ENCODE results near the gene TNIP1. TPM values are rescaled to one million over a fixed set of nuclear protein-coding genes. Genes with fewer than 3 reads are reported as not detected.

The TNIP1 gene
- total RNA-seq, 1 experiment from 2014 or later: 106 TPM

DNA sequence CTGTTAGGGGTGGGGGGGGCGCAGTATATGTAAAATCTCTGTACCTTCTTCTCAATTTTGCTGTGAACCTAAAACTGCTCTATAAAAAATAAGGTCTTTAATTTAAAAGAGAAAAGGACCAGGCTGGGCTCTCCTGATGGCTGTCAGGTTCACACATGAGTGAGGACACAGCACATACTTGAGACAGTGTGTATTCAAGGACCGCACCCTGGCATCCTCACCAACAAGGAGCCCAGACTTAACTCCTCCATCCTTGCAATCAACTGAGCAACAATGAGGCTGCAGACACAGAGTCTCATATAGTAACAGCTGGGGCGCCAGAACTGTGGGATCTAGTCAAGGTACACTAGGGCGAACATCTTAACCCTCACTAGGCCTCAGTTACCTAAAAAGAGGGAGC, 9.8 kb downstream of the TNIP1 start:
- peaks cover 44% of the 10 kb centered on the region for H3K36me3 ChIP-seq (ENCODE audit: insufficient read depth, low read length)
- H3K79me2 ChIP-seq (ENCODE audit: low read length): peaks cover 100% of the 10 kb centered on the region
- H3K9me2 ChIP-seq (replicated peaks; ENCODE audit: insufficient read depth, low read length): no peaks in the 10 kb centered on the region
- peak overlapping the region; percentile 96 for H3K27ac ChIP-seq (ENCODE audit: low read length)
- H3K9me3 ChIP-seq (ENCODE audit: low read length): no peaks in the 10 kb centered on the region
- no peak for DNase-seq
- H3K4me2 ChIP-seq (ENCODE audit: low read depth, low read length, poor library complexity, severe bottlenecking): peak overlapping the region; percentile 55
- H3K27me3 ChIP-seq (ENCODE audit: low read length): no peaks in the 10 kb centered on the region
- H3K9ac ChIP-seq (ENCODE audit: low read length): peak overlapping the region; percentile 23
- H3K4me3 ChIP-seq (ENCODE audit: low read length): no peak overlapping the region
- no peak overlapping the region for H2AFZ ChIP-seq (ENCODE audit: low read length)
- peaks cover 67% of the 10 kb centered on the region for H3K4me1 ChIP-seq (ENCODE audit: low read length)
- peaks cover 42% of the 10 kb centered on the region; the same call in 1 of the 2 replicates for H4K20me1 ChIP-seq (ENCODE audit: insufficient read depth, low read depth, low read length)

- Histone ChIP-seq H3K79me2 (ENCODE audit: low read length) (peaks cover 100% of the 10 kb centered on the region), H3K9me2 (replicated peaks; ENCODE audit: insufficient read depth, low read length) (no peaks in the 10 kb centered on the region), H3K4me2 (ENCODE audit: low read depth, low read length, poor library complexity, severe bottlenecking) (peak overlapping the region; percentile 55), H2AFZ (ENCODE audit: low read length) (no peak overlapping the region), H4K20me1 (ENCODE audit: insufficient read depth, low read depth, low read length) (peaks cover 42% of the 10 kb centered on the region; the same call in 1 of the 2 replicates), H3K27ac (ENCODE audit: low read length) (peak overlapping the region; percentile 96), H3K4me3 (ENCODE audit: low read length) (no peak overlapping the region), H3K4me1 (ENCODE audit: low read length) (peaks cover 73% of the 10 kb centered on the region), H3K9ac (ENCODE audit: low read length) (peak overlapping the region; percentile 23; the same call in 1 of the 2 replicates), H3K27me3 (ENCODE audit: low read length) (no peaks in the 10 kb centered on the region), H3K36me3 (ENCODE audit: insufficient read depth, low read length) (peaks cover 38% of the 10 kb centered on the region), H3K9me3 (ENCODE audit: low read length) (no peaks in the 10 kb centered on the region)
- DNase-seq: no peak
These were observed 10.4 kb downstream of the TNIP1 start for GRCh38 chr5:151070449-151070848.

GRCh38 chr5:151068433-151069197, 12.2 kb downstream of the TNIP1 start:
- Histone ChIP-seq H3K79me2 (ENCODE audit: low read length) (peaks cover 97% of the 10 kb centered on the region), H3K36me3 (ENCODE audit: insufficient read depth, low read length) (peaks cover 26% of the 10 kb centered on the region), H3K4me3 (ENCODE audit: low read length) (peak overlapping the region; percentile 36), H3K9me2 (replicated peaks; ENCODE audit: insufficient read depth, low read length) (no peaks in the 10 kb centered on the region), H3K27me3 (ENCODE audit: low read length) (no peaks in the 10 kb centered on the region), H3K27ac (ENCODE audit: low read length) (peak overlapping the region; percentile 96), H3K4me2 (ENCODE audit: low read depth, low read length, poor library complexity, severe bottlenecking) (peak overlapping the region; percentile 55), H3K9me3 (ENCODE audit: low read length) (no peaks in the 10 kb centered on the region), H3K9ac (ENCODE audit: low read length) (peak overlapping the region; percentile 40), H4K20me1 (ENCODE audit: insufficient read depth, low read depth, low read length) (peaks cover 37% of the 10 kb centered on the region; the same call in 1 of the 2 replicates), H2AFZ (ENCODE audit: low read length) (no peak overlapping the region), H3K4me1 (ENCODE audit: low read length) (peaks cover 92% of the 10 kb centered on the region)
- peak; percentile 76 for DNase-seq

- H3K36me3 ChIP-seq (ENCODE audit: insufficient read depth, low read length): peaks cover 21% of the 10 kb centered on the region
These were observed 13.0 kb downstream of the TNIP1 start for GRCh38 chr5:151067632-151068432.

GRCh38 chr5:151066920-151067319, 13.9 kb downstream of the TNIP1 start:
- Histone ChIP-seq H4K20me1 (ENCODE audit: insufficient read depth, low read depth, low read length) (peaks cover 27% of the 10 kb centered on the region; the same call in 1 of the 2 replicates), H3K9ac (ENCODE audit: low read length) (peak overlapping the region; percentile 3; the same call in 1 of the 2 replicates), H3K9me3 (ENCODE audit: low read length) (no peaks in the 10 kb centered on the region), H3K4me2 (ENCODE audit: low read depth, low read length, poor library complexity, severe bottlenecking) (peak overlapping the region; percentile 30), H3K4me3 (ENCODE audit: low read length) (no peak overlapping the region), H3K27ac (ENCODE audit: low read length) (peak overlapping the region; percentile 96), H3K27me3 (ENCODE audit: low read length) (no peaks in the 10 kb centered on the region), H3K9me2 (replicated peaks; ENCODE audit: insufficient read depth, low read length) (no peaks in the 10 kb centered on the region), H3K79me2 (ENCODE audit: low read length) (peaks cover 80% of the 10 kb centered on the region), H3K4me1 (ENCODE audit: low read length) (peaks cover 100% of the 10 kb centered on the region), H3K36me3 (ENCODE audit: insufficient read depth, low read length) (peaks cover 23% of the 10 kb centered on the region), H2AFZ (ENCODE audit: low read length) (no peak overlapping the region)
- DNase-seq: no peak

More at GRCh38 chr5:151067632-151068432, 13.0 kb downstream of the TNIP1 start:
- Histone ChIP-seq H3K27ac (ENCODE audit: low read length) (peak overlapping the region; percentile 96), H3K9ac (ENCODE audit: low read length) (peak overlapping the region; percentile 40; the same call in 1 of the 2 replicates), H4K20me1 (ENCODE audit: insufficient read depth, low read depth, low read length) (peaks cover 36% of the 10 kb centered on the region; the same call in 1 of the 2 replicates), H3K79me2 (ENCODE audit: low read length) (peaks cover 89% of the 10 kb centered on the region), H3K4me2 (ENCODE audit: low read depth, low read length, poor library complexity, severe bottlenecking) (peak overlapping the region; percentile 55), H3K4me1 (ENCODE audit: low read length) (peaks cover 99% of the 10 kb centered on the region), H3K4me3 (ENCODE audit: low read length) (no peak overlapping the region), H3K9me2 (replicated peaks; ENCODE audit: insufficient read depth, low read length) (no peaks in the 10 kb centered on the region), H2AFZ (ENCODE audit: low read length) (no peak overlapping the region), H3K27me3 (ENCODE audit: low read length) (no peaks in the 10 kb centered on the region), H3K9me3 (ENCODE audit: low read length) (no peaks in the 10 kb centered on the region)
- DNase-seq: no peak

- Histone ChIP-seq H3K27me3 (ENCODE audit: low read length) (no peaks in the 10 kb centered on the region), H4K20me1 (ENCODE audit: insufficient read depth, low read depth, low read length) (peaks cover 22% of the 10 kb centered on the region; the same call in 1 of the 2 replicates), H3K36me3 (ENCODE audit: insufficient read depth, low read length) (peaks cover 34% of the 10 kb centered on the region), H3K9me3 (ENCODE audit: low read length) (no peaks in the 10 kb centered on the region), H3K27ac (ENCODE audit: low read length) (peak overlapping the region; percentile 96), H2AFZ (ENCODE audit: low read length) (no peak overlapping the region), H3K4me2 (ENCODE audit: low read depth, low read length, poor library complexity, severe bottlenecking) (peak overlapping the region; percentile 30), H3K79me2 (ENCODE audit: low read length) (peaks cover 67% of the 10 kb centered on the region), H3K4me1 (ENCODE audit: low read length) (peaks cover 100% of the 10 kb centered on the region), H3K4me3 (ENCODE audit: low read length) (no peak overlapping the region), H3K9ac (ENCODE audit: low read length) (peak overlapping the region; percentile 3; the same call in 1 of the 2 replicates), H3K9me2 (replicated peaks; ENCODE audit: insufficient read depth, low read length) (no peaks in the 10 kb centered on the region)
- no peak for DNase-seq
These were observed 15.2 kb downstream of the TNIP1 start for GRCh38 chr5:151065609-151066008.

DNA sequence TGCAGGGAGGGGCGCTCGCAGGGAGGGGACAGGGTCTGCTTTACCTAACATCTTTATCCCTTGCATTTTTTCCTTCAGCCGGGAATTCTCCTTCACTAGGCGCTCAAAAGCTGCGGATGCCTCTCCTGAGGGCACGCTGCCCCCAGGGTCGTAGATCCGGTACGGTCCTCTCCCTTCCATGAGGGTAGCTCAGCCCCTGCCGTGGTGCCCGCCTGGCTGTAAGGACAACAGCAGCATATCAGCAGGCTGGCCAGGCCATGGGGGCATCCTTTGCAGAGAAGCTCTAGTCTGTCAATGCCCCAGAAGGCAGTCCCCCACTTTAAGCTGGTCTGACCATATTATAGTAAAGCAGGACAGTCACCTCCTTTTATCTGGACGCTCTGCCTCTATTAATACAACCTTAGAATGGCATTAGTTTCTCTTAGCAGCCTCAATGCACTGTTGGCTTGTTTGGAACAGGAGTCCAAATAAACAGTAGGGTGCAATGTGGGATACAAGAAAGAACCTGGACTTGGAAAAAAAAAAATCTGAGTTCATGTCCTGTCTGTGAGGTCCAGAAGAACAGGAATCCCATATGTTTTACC, 15.8 kb downstream of the TNIP1 start:
- H3K4me1 ChIP-seq (ENCODE audit: low read length): peaks cover 100% of the 10 kb centered on the region
- no peak for DNase-seq
- H4K20me1 ChIP-seq (ENCODE audit: insufficient read depth, low read depth, low read length): peaks cover 18% of the 10 kb centered on the region; the same call in 1 of the 2 replicates
- no peak overlapping the region for H2AFZ ChIP-seq (ENCODE audit: low read length)
- no peak overlapping the region for H3K9ac ChIP-seq (ENCODE audit: low read length)
- no peak overlapping the region for H3K4me3 ChIP-seq (ENCODE audit: low read length)
- peaks cover 34% of the 10 kb centered on the region for H3K36me3 ChIP-seq (ENCODE audit: insufficient read depth, low read length)
- peaks cover 61% of the 10 kb centered on the region for H3K79me2 ChIP-seq (ENCODE audit: low read length)
- H3K9me2 ChIP-seq (replicated peaks; ENCODE audit: insufficient read depth, low read length): no peaks in the 10 kb centered on the region
- H3K27ac ChIP-seq (ENCODE audit: low read length): peak overlapping the region; percentile 96
- no peaks in the 10 kb centered on the region for H3K9me3 ChIP-seq (ENCODE audit: low read length)
- H3K27me3 ChIP-seq (ENCODE audit: low read length): no peaks in the 10 kb centered on the region
- H3K4me2 ChIP-seq (ENCODE audit: low read depth, low read length, poor library complexity, severe bottlenecking): no peak overlapping the region

Data from Karpas-422 (cell line).